GM19043 (cell line): ENCODE measurements around the gene SLC35B2.
A peak's percentile ranks its signal among the peaks of the same experiment; 100 is the strongest.

Source experiments
- ATAC-seq: cut with Tn5 transposase; IDR thresholded peaks from one replicate; pipeline ENCODE4 v1.9.1; 2021; ENCODE audit warnings: low read depth; ENCODE audit not compliant: unreplicated experiment

The SLC35B2 gene

DNA sequence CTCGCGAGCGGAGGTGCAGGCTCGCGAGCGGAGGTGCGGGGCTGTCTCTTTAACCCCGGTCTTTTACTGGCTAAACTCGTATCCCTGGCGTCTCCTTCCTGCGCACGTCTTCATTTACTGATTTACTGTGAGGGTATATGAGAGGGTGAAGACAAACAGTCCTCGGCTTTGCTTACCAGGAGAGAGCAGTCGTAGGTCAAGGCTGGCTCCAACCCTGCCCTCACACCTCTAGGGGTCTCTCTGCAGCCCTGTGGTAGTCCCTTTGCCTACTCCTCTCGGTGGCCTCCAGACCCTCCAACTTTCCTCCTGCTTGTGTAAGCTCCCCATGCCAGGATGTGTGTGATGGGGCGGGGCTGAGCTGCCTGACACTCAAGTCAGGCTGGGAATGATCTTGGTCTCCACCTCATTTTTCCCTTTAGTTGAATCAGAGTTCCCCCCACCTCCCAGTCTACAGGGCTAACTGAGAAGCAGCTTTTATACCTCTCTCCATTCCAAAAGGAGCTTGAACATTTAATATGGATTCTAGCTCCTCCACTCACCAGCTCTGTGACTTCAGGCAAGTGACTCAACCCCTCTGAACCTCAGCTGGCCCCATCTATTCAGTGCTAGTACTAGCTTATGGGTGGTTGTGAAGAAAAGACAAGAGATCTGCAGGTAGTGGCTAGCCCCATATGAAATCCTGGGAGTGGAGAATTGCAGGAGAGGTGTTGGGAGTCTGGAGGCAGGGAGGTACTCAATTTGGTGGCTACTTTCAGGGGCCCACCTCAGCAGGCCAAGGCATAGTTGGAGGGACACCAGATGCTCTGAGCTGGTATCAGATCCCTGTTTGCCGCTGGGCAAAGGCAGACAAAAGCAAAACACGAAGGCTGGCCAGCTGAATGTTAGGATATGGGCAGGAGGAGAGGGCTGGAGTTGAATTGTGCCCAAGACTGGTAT lies 33.0 kb downstream of the SLC35B2 start:
- ATAC-seq, result peak; percentile 9

- peak; percentile 38 for ATAC-seq
Observed at GRCh38 chr6:44223319-44224028, 33.9 kb downstream of the SLC35B2 start, which contains the start of gene SLC29A1. TSS of gene SLC29A1 (plus strand) at chr6:44223595. CDS start at chr6:44227314, 3,719 bp downstream.

DNA sequence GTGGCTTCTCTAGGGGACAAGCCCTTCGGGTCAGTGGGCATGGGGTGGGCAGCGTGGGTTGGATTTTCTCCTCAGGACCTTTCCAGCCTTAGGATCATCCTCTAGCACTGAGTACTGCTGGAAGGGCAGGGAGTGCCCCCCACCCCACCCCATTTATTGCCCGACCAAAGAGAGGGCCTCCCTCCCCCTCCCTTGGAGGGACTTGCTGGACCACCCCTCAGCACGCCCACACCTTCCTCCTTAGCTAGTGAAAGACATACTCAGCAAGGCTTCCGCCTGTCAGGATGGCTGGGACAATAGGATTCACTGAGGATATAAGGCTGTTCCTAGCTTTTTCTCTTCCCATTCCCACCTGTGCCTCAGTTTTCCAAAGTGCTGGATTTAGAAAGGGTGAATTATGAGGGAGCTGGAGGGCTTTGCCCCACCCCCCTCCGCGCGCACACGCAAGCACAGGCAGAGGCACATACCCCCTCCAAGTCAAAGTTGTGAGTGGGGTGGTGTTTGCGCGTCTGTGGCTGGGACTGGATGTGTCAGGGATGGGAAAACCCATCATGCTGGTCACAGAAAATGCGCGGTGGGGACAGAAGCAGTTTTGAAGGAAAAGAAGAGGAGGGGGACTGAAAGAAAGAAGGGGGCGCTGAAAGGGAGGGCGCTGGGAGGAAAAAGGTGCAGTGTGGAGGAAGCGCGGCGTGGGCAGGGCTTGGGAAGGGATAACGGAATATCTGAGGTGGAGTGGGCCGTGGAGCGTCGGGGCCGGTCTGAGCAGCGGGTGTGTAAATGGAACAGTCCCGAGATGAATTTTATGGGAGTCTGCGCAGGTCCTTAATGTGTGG lies 34.6 kb downstream of the SLC35B2 start:
- ATAC-seq, result no peak

DNA sequence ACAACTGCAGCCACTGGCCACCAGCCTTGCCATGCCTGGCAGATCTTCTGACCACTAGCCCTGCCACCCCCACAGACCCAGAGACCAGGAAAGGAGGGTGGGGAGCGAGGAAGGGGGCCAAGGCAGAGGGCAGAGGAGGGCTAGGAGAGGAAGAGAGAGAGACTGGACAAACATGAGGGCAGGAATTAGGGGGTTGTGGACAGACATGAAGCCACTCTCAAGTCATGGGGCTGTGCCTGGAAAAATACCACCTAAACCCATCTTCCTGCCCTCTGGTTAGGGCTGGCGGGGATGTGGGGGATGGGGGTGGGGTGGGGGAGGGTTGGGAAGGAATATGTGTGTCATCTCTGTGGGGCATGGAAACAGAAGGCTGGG lies 35.4 kb downstream of the SLC35B2 start:
- ATAC-seq, result no peak

DNA sequence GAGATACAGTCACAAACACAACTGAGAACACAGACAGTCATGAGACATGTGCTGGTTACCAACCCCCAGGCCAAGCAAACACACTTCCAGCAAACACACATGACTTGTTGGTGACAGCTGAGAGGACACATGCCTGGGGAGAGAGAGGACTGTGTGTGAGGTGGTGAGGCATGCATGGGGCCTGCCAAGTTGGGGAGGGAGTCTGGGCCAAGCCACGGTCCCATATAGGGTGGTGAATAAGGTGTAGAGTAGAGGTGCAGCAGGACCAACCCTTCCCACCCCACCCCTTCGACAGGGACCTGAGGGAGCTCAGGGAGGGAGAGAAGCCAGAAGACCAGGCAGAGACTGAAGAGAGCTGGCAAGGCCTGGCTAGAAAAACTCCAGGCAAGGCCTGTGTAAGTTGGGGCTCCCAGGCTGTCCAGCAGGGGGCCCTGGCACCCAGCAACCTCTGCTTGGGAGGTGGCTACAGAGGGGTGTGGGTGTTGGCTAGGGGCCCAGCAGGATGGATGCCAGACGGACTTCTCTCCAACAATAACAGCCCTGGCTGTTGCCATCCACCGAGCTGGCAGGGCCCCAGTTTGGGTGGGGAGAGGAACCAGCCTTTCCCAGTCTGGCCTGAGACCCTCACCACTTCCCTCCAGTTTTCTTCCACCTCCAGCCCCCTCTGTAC lies 35.9 kb downstream of the SLC35B2 start:
- no peak for ATAC-seq

- no peak for ATAC-seq
Observed at GRCh38 chr6:44220913-44221290, 36.4 kb downstream of the SLC35B2 start.

- no peak for ATAC-seq
Observed at GRCh38 chr6:44219815-44220784, 37.2 kb downstream of the SLC35B2 start.

- ATAC-seq, result peak; percentile 45
Observed at GRCh38 chr6:44219053-44219814, 38.1 kb downstream of the SLC35B2 start.

GRCh38 chr6:44217332-44218143 lies 39.8 kb downstream of the SLC35B2 start:
- no peak for ATAC-seq

DNA sequence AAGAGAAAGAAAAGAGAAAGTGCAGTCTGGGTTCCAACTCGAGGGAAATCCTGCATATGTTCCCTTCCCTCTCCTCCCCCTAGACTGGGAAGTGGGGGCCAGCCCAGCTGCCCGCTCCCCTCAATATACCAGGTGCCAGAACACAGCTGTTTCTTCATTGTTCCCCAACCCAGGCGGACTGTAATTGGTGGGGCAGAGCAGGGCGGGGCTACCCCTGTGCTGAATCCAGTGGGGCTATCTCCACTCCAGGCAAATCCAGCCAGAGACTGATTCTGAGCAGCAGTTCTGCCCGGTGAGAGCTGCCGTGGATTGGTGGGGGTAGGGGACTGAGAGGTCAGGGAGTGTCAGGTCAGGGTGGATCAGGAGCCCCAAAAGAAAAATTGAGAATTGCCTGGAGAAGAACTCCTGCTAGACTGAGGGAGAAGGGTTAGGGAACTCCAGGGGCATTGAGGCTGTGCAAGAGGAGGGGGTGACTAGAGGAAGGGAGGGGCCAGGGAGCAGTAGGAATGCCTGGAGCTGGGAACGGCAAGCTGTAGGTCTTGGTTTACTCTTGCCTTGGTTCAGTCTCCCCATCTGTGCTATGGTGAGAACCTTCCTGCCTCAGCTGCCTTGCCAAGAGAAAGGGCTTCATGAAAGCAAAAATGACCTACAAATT lies 40.5 kb downstream of the SLC35B2 start, which contains the start of gene MYMX:
Gene MYMX (plus strand): TSS at position 250 of the 655 bp plus-strand sequence. CDS start 546 bp downstream, outside the sequence.
- no peak for ATAC-seq

- no peak for ATAC-seq
Observed at GRCh38 chr6:44214307-44214706, 43.0 kb downstream of the SLC35B2 start.

DNA sequence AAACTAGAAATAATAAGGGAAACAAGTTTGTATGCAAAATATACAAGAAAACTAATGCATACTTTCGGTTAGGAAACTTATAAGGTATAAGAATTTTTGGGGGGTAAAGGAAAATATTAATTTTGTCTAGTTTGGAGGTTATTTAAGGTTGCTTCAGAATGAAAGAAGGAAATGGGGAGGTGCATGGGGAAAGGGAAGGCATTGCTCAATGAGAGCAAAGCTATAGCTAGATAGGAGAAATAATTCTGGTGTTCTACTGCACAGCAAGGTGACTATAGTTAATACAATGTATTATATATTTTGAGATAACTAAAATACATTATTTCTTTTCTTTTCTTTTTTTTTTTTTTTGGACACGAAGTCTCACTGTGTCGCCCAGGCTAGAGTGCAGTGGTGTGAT lies 46.0 kb downstream of the SLC35B2 start:
- no peak for ATAC-seq

GRCh38 chr6:44207966-44208365 lies 49.4 kb downstream of the SLC35B2 start:
- ATAC-seq, result no peak
